ENCODE results near the gene SPECC1. TPM values are rescaled to one million over a fixed set of nuclear protein-coding genes. Genes with fewer than 3 reads are reported as not detected.

The SPECC1 gene
- polyA plus RNA-seq, 1 of the 3 experiments (the other 2 are of a cell fraction) = 11.2 TPM

DNA sequence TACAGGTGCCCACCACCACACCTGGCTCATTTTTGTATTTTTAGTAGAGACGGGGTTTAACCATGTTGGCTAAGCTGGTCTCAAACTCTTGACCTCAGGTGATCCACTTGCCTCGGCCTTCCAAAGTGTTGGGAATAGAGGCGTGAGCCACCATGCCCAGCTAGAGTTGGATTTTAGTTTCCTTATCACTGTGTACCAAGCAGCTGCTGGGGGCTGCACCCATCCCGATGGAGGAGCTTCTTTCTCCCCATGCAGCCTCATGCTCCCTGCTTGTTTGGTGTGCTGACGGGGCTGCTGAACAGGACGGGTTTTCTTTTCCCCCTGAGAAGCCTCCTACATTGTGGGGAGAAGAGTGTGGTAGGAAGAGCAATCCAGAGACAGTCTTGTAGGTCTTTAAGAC lies 285.0 kb downstream of the SPECC1 start:
- ChIA-PET POLR2A (no interaction called here), CTCF (no interaction called here)
- no peaks in the 10 kb centered on the region for H3K36me3 ChIP-seq (replicated peaks in 1 of 2; ENCODE audit: control insufficient read depth in 1 of 2, insufficient read depth in 2 of 2, low read length in 1 of 2)
- H3K4me3 ChIP-seq (ENCODE audit: low read depth in 2 of 2, low read length in 1 of 2) = no peak overlapping the region
- H3K9me2 ChIP-seq = no peaks in the 10 kb centered on the region
- no peak overlapping the region for H2AFZ ChIP-seq (ENCODE audit: low read depth)
- peaks cover 0 to 3% of the 10 kb centered on the region in 2 experiments; a peak in 1 of 4 replicates for H3K4me1 ChIP-seq (ENCODE audit: control insufficient read depth in 1 of 2, insufficient read depth in 2 of 2, low read depth in 1 of 2, low read length in 1 of 2)
- TF ChIP-seq JUND (IDR thresholded peaks at IDR 0.05) (no peak), SMC3 (IDR thresholded peaks at IDR 0.05; ENCODE audit: low read depth, low read length) (no peak), SIN3A (IDR thresholded peaks at IDR 0.05; ENCODE audit: borderline replicate concordance, low read depth, low read length) (no peak), MEF2A (IDR thresholded peaks at IDR 0.05; ENCODE audit: borderline replicate concordance, low read depth) (no peak), RXRA (IDR thresholded peaks at IDR 0.05; ENCODE audit: borderline replicate concordance, low read depth) (no peak), GATA2 (CRISPR knock-in tag; IDR thresholded peaks at IDR 0.05) (no peak), NRF1 (IDR thresholded peaks at IDR 0.05; ENCODE audit: low read depth, low read length) (no peak), RAD21 (IDR thresholded peaks at IDR 0.05; ENCODE audit: low read length) (no peak)
- TF ChIP-seq, protein P1, sequence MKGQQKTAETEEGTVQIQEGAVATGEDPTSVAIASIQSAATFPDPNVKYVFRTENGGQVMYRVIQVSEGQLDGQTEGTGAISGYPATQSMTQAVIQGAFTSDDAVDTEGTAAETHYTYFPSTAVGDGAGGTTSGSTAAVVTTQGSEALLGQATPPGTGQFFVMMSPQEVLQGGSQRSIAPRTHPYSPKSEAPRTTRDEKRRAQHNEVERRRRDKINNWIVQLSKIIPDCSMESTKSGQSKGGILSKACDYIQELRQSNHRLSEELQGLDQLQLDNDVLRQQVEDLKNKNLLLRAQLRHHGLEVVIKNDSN (IDR thresholded peaks at IDR 0.05; ENCODE audit: borderline replicate concordance, low read depth) = no peak
- no peaks in the 10 kb centered on the region for H3K79me2 ChIP-seq (ENCODE audit: insufficient read depth)
- no peak overlapping the region for H3K9ac ChIP-seq
- H3K9me3 ChIP-seq = no peaks in the 10 kb centered on the region
- H3F3A ChIP-seq (replicated peaks; ENCODE audit: insufficient read depth) = no peaks in the 10 kb centered on the region
- DNase-seq = no peak
- 79% methylated on average over 5 of the region's 6 CpGs for WGBS (ENCODE audit: low lambda C conversion rate)
- H3K27me3 ChIP-seq (ENCODE audit: insufficient read depth) = no peaks in the 10 kb centered on the region
- no peak overlapping the region for H3K4me2 ChIP-seq
- H4K20me1 ChIP-seq (ENCODE audit: insufficient read depth) = no peaks in the 10 kb centered on the region
- H3K27ac ChIP-seq (ENCODE audit: low read depth in 2 of 2, low read length in 1 of 2) = no peak overlapping the region

DNA sequence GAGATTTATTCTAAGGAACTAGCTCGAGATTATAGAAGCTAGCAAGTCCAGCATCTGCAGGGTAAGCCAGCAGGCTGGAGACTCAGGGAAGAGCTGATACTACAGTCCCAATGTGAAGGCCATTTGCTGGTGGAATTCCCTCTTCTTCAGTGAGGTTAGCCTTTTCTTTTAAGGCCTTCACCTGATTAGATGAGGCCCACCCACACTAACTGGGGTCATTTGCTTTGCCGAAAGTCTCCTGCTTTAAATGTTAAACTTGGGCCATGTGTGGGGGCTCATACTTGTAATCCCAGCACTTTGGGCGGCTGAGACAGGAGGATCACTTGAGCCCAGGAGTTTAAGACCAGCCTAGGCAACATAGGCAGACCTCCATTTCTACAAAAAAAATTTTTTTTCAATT lies 289.9 kb downstream of the SPECC1 start:
- Histone ChIP-seq H3K4me3 (ENCODE audit: low read depth in 2 of 2, low read length in 1 of 2) (no peak overlapping the region), H3K4me1 (ENCODE audit: control insufficient read depth in 1 of 2, insufficient read depth in 2 of 2, low read depth in 1 of 2, low read length in 1 of 2) (peaks cover 5 to 13% of the 10 kb centered on the region in 2 experiments; a peak in 2 of 4 replicates), H3K9me3 (no peaks in the 10 kb centered on the region), H4K20me1 (ENCODE audit: insufficient read depth) (no peaks in the 10 kb centered on the region), H3K27ac (ENCODE audit: low read depth in 2 of 2, low read length in 1 of 2) (no peak overlapping the region), H3K79me2 (ENCODE audit: insufficient read depth) (no peaks in the 10 kb centered on the region), H3K9me2 (no peaks in the 10 kb centered on the region), H3F3A (replicated peaks; ENCODE audit: insufficient read depth) (peaks cover 5% of the 10 kb centered on the region), H3K27me3 (ENCODE audit: insufficient read depth) (no peaks in the 10 kb centered on the region), H3K4me2 (no peak overlapping the region), H3K36me3 (replicated peaks in 1 of 2; ENCODE audit: control insufficient read depth in 1 of 2, insufficient read depth in 2 of 2, low read length in 1 of 2) (no peaks in the 10 kb centered on the region), H3K9ac (no peak overlapping the region), H2AFZ (ENCODE audit: low read depth) (no peak overlapping the region)
- DNase-seq = no peak
- ChIA-PET CTCF (interaction anchor here (1.3 kb wide), 1 partner anchor 72 kb away, joined by 4 read pairs; no protein-coding TSS in a partner anchor), POLR2A (no interaction called here)
- 90% methylated on average over 3 of the region's 3 CpGs for WGBS (ENCODE audit: low lambda C conversion rate)
- no peak for TF ChIP-seq POLR2AphosphoS5 (IDR thresholded peaks at IDR 0.05; ENCODE audit: low read depth, low read length)
- TF ChIP-seq YY1 (IDR thresholded peaks at IDR 0.05; ENCODE audit: low read depth) = no peak

DNA sequence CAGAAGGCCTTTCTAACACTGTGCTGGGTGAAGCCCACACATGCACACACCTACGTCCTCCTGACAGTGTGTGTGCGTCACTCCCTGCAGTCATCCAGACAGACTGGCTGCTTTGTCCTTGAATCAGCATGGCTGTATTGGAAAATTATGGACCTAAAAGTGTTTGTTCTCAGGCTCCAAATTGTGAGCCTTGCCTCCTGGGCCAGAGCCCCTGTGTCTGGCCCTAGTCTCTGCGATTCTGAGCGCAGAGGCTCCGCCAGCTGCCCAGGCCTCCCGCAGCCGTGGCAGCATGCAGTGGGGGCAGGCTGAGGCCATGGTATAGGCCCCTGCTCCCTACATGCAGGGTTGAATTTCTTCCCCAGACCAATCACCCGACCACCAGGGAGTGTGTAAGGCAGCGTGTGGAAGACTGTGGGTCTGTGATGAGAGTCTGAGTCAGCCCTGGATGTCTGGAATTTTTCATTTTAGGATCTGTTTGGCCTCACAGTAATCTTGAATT lies 291.3 kb downstream of the SPECC1 start:
- Histone ChIP-seq H3K9me2 (no peaks in the 10 kb centered on the region), H2AFZ (ENCODE audit: low read depth) (peak overlapping the region; percentile 80), H3K4me1 (ENCODE audit: control insufficient read depth in 1 of 2, insufficient read depth in 2 of 2, low read depth in 1 of 2, low read length in 1 of 2) (peaks cover 5 to 13% of the 10 kb centered on the region in 2 experiments; a peak in 2 of 4 replicates), H4K20me1 (ENCODE audit: insufficient read depth) (no peaks in the 10 kb centered on the region), H3K4me2 (peak overlapping the region; percentile 44; the same call in 1 of the 2 replicates), H3K27ac (ENCODE audit: low read depth in 2 of 2, low read length in 1 of 2) (peak overlapping the region; percentile 80 to 86), H3K36me3 (replicated peaks in 1 of 2; ENCODE audit: control insufficient read depth in 1 of 2, insufficient read depth in 2 of 2, low read length in 1 of 2) (no peaks in the 10 kb centered on the region), H3K9me3 (no peaks in the 10 kb centered on the region), H3K27me3 (ENCODE audit: insufficient read depth) (no peaks in the 10 kb centered on the region), H3K9ac (peak overlapping the region; percentile 61), H3F3A (replicated peaks; ENCODE audit: insufficient read depth) (peaks cover 5% of the 10 kb centered on the region), H3K4me3 (ENCODE audit: low read depth in 2 of 2, low read length in 1 of 2) (no peak overlapping the region), H3K79me2 (ENCODE audit: insufficient read depth) (no peaks in the 10 kb centered on the region)
- 55% methylated on average over 9 of the region's 9 CpGs for WGBS (ENCODE audit: low lambda C conversion rate)
- ChIA-PET POLR2A (no interaction called here), CTCF (no interaction called here)
- no peak for DNase-seq
- 0 out of 4 replicates have a peak, but pooled peaks of 1 of the 2 experiments have one; percentile 24 for TF ChIP-seq EP300 (IDR thresholded peaks at IDR 0.05; ENCODE audit: borderline replicate concordance in 1 of 2, low read depth in 1 of 2, low read length in 1 of 2)
- TF ChIP-seq, protein P2, sequence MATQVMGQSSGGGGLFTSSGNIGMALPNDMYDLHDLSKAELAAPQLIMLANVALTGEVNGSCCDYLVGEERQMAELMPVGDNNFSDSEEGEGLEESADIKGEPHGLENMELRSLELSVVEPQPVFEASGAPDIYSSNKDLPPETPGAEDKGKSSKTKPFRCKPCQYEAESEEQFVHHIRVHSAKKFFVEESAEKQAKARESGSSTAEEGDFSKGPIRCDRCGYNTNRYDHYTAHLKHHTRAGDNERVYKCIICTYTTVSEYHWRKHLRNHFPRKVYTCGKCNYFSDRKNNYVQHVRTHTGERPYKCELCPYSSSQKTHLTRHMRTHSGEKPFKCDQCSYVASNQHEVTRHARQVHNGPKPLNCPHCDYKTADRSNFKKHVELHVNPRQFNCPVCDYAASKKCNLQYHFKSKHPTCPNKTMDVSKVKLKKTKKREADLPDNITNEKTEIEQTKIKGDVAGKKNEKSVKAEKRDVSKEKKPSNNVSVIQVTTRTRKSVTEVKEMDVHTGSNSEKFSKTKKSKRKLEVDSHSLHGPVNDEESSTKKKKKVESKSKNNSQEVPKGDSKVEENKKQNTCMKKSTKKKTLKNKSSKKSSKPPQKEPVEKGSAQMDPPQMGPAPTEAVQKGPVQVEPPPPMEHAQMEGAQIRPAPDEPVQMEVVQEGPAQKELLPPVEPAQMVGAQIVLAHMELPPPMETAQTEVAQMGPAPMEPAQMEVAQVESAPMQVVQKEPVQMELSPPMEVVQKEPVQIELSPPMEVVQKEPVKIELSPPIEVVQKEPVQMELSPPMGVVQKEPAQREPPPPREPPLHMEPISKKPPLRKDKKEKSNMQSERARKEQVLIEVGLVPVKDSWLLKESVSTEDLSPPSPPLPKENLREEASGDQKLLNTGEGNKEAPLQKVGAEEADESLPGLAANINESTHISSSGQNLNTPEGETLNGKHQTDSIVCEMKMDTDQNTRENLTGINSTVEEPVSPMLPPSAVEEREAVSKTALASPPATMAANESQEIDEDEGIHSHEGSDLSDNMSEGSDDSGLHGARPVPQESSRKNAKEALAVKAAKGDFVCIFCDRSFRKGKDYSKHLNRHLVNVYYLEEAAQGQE (IDR thresholded peaks at IDR 0.05; ENCODE audit: low read depth, low read length) = 0 out of 2 replicates have a peak, but pooled peaks have one; percentile 7
- TF ChIP-seq, protein P1 (IDR thresholded peaks at IDR 0.05; ENCODE audit: borderline replicate concordance, low read depth) = no peak
- TF ChIP-seq FOSL2 (IDR thresholded peaks at IDR 0.05; ENCODE audit: borderline replicate concordance, low read depth) = peak; percentile 48; the same call in 1 of the 2 replicates
- no peak for TF ChIP-seq SIN3A (IDR thresholded peaks at IDR 0.05; ENCODE audit: borderline replicate concordance, low read depth, low read length)
- TF ChIP-seq, protein P3, sequence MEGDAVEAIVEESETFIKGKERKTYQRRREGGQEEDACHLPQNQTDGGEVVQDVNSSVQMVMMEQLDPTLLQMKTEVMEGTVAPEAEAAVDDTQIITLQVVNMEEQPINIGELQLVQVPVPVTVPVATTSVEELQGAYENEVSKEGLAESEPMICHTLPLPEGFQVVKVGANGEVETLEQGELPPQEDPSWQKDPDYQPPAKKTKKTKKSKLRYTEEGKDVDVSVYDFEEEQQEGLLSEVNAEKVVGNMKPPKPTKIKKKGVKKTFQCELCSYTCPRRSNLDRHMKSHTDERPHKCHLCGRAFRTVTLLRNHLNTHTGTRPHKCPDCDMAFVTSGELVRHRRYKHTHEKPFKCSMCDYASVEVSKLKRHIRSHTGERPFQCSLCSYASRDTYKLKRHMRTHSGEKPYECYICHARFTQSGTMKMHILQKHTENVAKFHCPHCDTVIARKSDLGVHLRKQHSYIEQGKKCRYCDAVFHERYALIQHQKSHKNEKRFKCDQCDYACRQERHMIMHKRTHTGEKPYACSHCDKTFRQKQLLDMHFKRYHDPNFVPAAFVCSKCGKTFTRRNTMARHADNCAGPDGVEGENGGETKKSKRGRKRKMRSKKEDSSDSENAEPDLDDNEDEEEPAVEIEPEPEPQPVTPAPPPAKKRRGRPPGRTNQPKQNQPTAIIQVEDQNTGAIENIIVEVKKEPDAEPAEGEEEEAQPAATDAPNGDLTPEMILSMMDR (IDR thresholded peaks at IDR 0.05) = no peak
